Measurements from ENCODE around the gene KIF21B. TPM values are rescaled to one million over a fixed set of nuclear protein-coding genes. Genes with fewer than 3 reads are reported as not detected.

Gene KIF21B
- total and polyA plus RNA-seq, 2 experiments from 2014 or later, result 0.18 to 1.3 TPM

- TF ChIP-seq EZH2phosphoT487 (IDR thresholded peaks at IDR 0.05; ENCODE audit: low read depth, severe bottlenecking, unreplicated experiment), result no peak
- TF ChIP-seq, protein P1, sequence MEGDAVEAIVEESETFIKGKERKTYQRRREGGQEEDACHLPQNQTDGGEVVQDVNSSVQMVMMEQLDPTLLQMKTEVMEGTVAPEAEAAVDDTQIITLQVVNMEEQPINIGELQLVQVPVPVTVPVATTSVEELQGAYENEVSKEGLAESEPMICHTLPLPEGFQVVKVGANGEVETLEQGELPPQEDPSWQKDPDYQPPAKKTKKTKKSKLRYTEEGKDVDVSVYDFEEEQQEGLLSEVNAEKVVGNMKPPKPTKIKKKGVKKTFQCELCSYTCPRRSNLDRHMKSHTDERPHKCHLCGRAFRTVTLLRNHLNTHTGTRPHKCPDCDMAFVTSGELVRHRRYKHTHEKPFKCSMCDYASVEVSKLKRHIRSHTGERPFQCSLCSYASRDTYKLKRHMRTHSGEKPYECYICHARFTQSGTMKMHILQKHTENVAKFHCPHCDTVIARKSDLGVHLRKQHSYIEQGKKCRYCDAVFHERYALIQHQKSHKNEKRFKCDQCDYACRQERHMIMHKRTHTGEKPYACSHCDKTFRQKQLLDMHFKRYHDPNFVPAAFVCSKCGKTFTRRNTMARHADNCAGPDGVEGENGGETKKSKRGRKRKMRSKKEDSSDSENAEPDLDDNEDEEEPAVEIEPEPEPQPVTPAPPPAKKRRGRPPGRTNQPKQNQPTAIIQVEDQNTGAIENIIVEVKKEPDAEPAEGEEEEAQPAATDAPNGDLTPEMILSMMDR (IDR thresholded peaks at IDR 0.05; ENCODE audit: poor library complexity), result no peak
- TF ChIP-seq EZH2 (IDR thresholded peaks at IDR 0.05; ENCODE audit: borderline replicate concordance), result no peak
- no peaks in the 10 kb centered on the region for H3K36me3 ChIP-seq (replicated peaks; ENCODE audit: insufficient read depth, low read depth)
- WGBS (ENCODE audit: low lambda C conversion rate, missing lambda C conversion rate), result 88% methylated on average over 4 of the region's 4 CpGs
- no peaks in the 10 kb centered on the region for H3K27me3 ChIP-seq
- H4K20me1 ChIP-seq (ENCODE audit: insufficient read depth, poor library complexity, severe bottlenecking), result no peaks in the 10 kb centered on the region
- no peak for DNase-seq (ENCODE audit: low spot score)
- no peak overlapping the region for H3K4me2 ChIP-seq
- H3K9me3 ChIP-seq (ENCODE audit: low read depth), result no peaks in the 10 kb centered on the region
- H3K4me3 ChIP-seq, result no peak overlapping the region
- H3K9me2 ChIP-seq (replicated peaks; ENCODE audit: insufficient read depth), result no peaks in the 10 kb centered on the region
- no peaks in the 10 kb centered on the region for H3K79me2 ChIP-seq
- H3K4me1 ChIP-seq (ENCODE audit: insufficient read depth), result no peaks in the 10 kb centered on the region
- no peak overlapping the region for H2AFZ ChIP-seq
- no peak overlapping the region for H3K27ac ChIP-seq
Observed at GRCh38 chr1:200925831-200926230, 97.7 kb downstream of the KIF21B start.

GRCh38 chr1:200923601-200924000 is 99.9 kb downstream of the KIF21B start:
- Histone ChIP-seq H3K4me3 (no peak overlapping the region), H3K4me1 (ENCODE audit: insufficient read depth) (no peaks in the 10 kb centered on the region), H2AFZ (no peak overlapping the region), H3K9me2 (replicated peaks; ENCODE audit: insufficient read depth) (no peaks in the 10 kb centered on the region), H3K36me3 (replicated peaks; ENCODE audit: insufficient read depth, low read depth) (no peaks in the 10 kb centered on the region), H4K20me1 (ENCODE audit: insufficient read depth, poor library complexity, severe bottlenecking) (no peaks in the 10 kb centered on the region), H3K79me2 (no peaks in the 10 kb centered on the region), H3K9me3 (ENCODE audit: low read depth) (no peaks in the 10 kb centered on the region), H3K27ac (no peak overlapping the region), H3K4me2 (no peak overlapping the region), H3K27me3 (no peaks in the 10 kb centered on the region)
- WGBS (ENCODE audit: low lambda C conversion rate, missing lambda C conversion rate), result 81% methylated on average over 1 of the region's 1 CpG
- DNase-seq (ENCODE audit: low spot score), result no peak
- no peak for TF ChIP-seq EZH2phosphoT487 (IDR thresholded peaks at IDR 0.05; ENCODE audit: low read depth, severe bottlenecking, unreplicated experiment)
- TF ChIP-seq, protein P1 (IDR thresholded peaks at IDR 0.05; ENCODE audit: poor library complexity), result no peak
- TF ChIP-seq EZH2 (IDR thresholded peaks at IDR 0.05; ENCODE audit: borderline replicate concordance), result no peak

DNA sequence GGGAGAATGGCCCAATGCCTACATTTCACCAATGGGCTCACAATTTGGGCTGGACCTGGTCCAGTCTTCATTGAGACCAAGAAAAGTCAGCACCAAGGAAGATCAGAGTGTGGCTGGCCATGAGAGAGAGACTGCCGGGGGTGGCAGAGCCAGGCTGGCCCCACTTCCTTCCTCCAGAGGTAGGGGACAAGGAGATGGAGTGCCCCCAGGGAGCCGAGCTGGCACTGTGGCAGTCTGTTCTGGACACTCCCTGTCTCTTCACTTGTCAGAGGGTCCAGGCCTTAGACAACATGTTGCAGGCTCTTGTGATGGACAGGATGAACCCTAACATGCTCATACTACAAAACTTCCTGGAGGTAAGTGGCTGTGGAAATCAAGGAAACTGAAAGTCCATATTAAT is 101.1 kb downstream of the KIF21B start:
- H3K4me2 ChIP-seq, result no peak overlapping the region
- H3K79me2 ChIP-seq, result no peaks in the 10 kb centered on the region
- no peak overlapping the region for H3K4me3 ChIP-seq
- no peak overlapping the region for H2AFZ ChIP-seq
- H3K9me2 ChIP-seq (replicated peaks; ENCODE audit: insufficient read depth), result no peaks in the 10 kb centered on the region
- H3K27me3 ChIP-seq, result no peaks in the 10 kb centered on the region
- H4K20me1 ChIP-seq (ENCODE audit: insufficient read depth, poor library complexity, severe bottlenecking), result no peaks in the 10 kb centered on the region
- TF ChIP-seq EZH2phosphoT487 (IDR thresholded peaks at IDR 0.05; ENCODE audit: low read depth, severe bottlenecking, unreplicated experiment), result no peak
- no peak for TF ChIP-seq EZH2 (IDR thresholded peaks at IDR 0.05; ENCODE audit: borderline replicate concordance)
- TF ChIP-seq, protein P1 (IDR thresholded peaks at IDR 0.05; ENCODE audit: poor library complexity), result no peak
- no peaks in the 10 kb centered on the region for H3K36me3 ChIP-seq (replicated peaks; ENCODE audit: insufficient read depth, low read depth)
- 98% methylated on average over 2 of the region's 2 CpGs for WGBS (ENCODE audit: low lambda C conversion rate, missing lambda C conversion rate)
- DNase-seq (ENCODE audit: low spot score), result no peak
- H3K4me1 ChIP-seq (ENCODE audit: insufficient read depth), result no peaks in the 10 kb centered on the region
- H3K27ac ChIP-seq, result no peak overlapping the region
- no peaks in the 10 kb centered on the region for H3K9me3 ChIP-seq (ENCODE audit: low read depth)
